HEK293 (cell line): ENCODE measurements around the gene TPGS1.

Experiments
- FEZF1 ChIP-seq: fragments of 450-650 bp; formaldehyde crosslinking; IDR thresholded peaks from 2 replicates; pipeline ENCODE4 v1.5.1; 2016; ENCODE audit warnings: missing biosample characterization, missing genetic modification characterization
- KLF10 ChIP-seq: fragments of 450-650 bp; IDR thresholded peaks from 2 replicates; pipeline ENCODE4 v1.5.1; 2018; ENCODE audit warnings: missing biosample characterization, mild to moderate bottlenecking, missing genetic modification characterization
- ZBTB7A ChIP-seq: fragments of 450-650 bp; formaldehyde crosslinking; IDR thresholded peaks from 2 replicates; pipeline ENCODE4 v1.5.1; 2016; ENCODE audit warnings: low read depth, missing biosample characterization, missing genetic modification characterization
- ZNF174 ChIP-seq: fragments of 450-650 bp; formaldehyde crosslinking; IDR thresholded peaks from 2 replicates; pipeline ENCODE4 v1.5.0; 2017; ENCODE audit warnings: missing biosample characterization, mild to moderate bottlenecking, missing genetic modification characterization
- ZNF202 ChIP-seq: fragments of 450-650 bp; formaldehyde crosslinking; IDR thresholded peaks from 2 replicates; pipeline ENCODE4 v1.5.1; 2016; ENCODE audit warnings: missing biosample characterization, missing genetic modification characterization, borderline replicate concordance
- ZNF274 ChIP-seq, 2 experiments: fragments of 200-500 bp in 1 of 2; fragments of 450-650 bp in 1 of 2; sonication (Bioruptor generic) in 1 of 2; formaldehyde crosslinking in 1 of 2; IDR thresholded peaks; 2 replicates each; pipeline versions ENCODE4 v1.5.1 to v1.6.1; 2014 to 2016; ENCODE audit warnings: borderline replicate concordance in 1 of 2, inconsistent platforms in 1 of 2, low read length in 1 of 2, missing biosample characterization in 1 of 2, missing genetic modification characterization in 1 of 2
- ZNF341 ChIP-seq: fragments of 450-650 bp; formaldehyde crosslinking; IDR thresholded peaks from 2 replicates; pipeline ENCODE4; 2016; ENCODE audit warnings: low read depth, missing biosample characterization, missing genetic modification characterization
- TF ChIP-seq, protein P1 (sequence below): fragments of 450-650 bp; formaldehyde crosslinking; IDR thresholded peaks from 2 replicates; pipeline ENCODE4 v1.5.1; 2016; ENCODE audit warnings: missing biosample characterization, missing genetic modification characterization
- TF ChIP-seq, protein P2 (sequence below): fragments of 450-650 bp; formaldehyde crosslinking; IDR thresholded peaks from 2 replicates; pipeline ENCODE4 v1.5.1; 2016; ENCODE audit warnings: missing biosample characterization, missing genetic modification characterization
- TF ChIP-seq, protein P3 (sequence below): fragments of 450-650 bp; formaldehyde crosslinking; IDR thresholded peaks from 2 replicates; pipeline ENCODE4 v1.5.1; 2016; ENCODE audit warnings: missing biosample characterization, missing genetic modification characterization
- TF ChIP-seq, protein P4 (sequence below): fragments of 450-650 bp; formaldehyde crosslinking; IDR thresholded peaks from 2 replicates; pipeline ENCODE4 v1.5.1; 2016; ENCODE audit warnings: missing biosample characterization, missing genetic modification characterization, borderline replicate concordance
- TF ChIP-seq, protein P5 (sequence below): fragments of 450-650 bp; IDR thresholded peaks from 2 replicates; pipeline ENCODE4 v1.5.1; 2018; ENCODE audit warnings: missing biosample characterization, mild to moderate bottlenecking, missing genetic modification characterization

DNA sequence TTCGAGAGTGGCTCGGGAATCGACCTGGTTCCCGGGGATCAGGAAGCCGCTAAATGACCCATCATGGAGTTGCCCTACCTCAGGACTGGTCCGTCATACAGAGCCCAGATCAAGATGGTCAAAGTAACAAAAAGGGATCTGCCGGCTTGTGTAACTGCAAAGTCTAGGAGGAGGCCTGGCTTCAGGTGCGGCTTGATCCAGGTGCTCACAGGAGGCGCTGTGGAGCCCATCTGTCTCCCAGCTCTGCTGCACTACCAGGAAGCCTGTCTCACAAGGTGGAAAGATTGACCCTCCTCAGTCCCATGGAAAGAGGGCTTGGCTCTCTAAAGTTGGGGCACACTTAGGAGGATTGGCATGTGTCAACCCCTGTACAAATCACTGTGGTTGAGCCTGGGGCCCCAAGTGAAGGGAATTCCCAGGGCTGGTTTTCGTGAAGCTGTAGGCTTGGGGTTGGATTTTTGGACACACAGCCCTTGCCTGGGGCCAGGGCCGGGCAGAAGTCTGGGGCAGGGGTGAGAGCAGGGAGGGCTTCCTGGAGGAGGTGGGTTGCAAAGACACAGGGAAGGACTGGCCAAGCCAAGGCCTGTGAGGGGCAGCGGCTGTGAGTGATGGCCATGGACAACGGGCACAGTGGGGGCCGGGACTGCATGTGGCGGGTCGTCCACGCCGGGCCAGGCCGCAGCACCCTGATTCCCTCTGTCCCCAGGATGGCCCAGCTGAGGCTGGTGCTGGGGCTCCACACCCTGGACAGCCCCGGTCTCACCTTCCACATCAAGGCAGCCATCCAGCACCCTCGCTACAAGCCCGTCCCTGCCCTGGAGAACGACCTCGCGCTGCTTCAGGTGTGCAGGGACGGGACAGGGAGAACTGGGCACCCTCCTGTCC lies 40.8 kb downstream of the TPGS1 start:
- TF ChIP-seq ZNF341 = no peak
- TF ChIP-seq ZNF174 = no peak
- TF ChIP-seq, protein P1, sequence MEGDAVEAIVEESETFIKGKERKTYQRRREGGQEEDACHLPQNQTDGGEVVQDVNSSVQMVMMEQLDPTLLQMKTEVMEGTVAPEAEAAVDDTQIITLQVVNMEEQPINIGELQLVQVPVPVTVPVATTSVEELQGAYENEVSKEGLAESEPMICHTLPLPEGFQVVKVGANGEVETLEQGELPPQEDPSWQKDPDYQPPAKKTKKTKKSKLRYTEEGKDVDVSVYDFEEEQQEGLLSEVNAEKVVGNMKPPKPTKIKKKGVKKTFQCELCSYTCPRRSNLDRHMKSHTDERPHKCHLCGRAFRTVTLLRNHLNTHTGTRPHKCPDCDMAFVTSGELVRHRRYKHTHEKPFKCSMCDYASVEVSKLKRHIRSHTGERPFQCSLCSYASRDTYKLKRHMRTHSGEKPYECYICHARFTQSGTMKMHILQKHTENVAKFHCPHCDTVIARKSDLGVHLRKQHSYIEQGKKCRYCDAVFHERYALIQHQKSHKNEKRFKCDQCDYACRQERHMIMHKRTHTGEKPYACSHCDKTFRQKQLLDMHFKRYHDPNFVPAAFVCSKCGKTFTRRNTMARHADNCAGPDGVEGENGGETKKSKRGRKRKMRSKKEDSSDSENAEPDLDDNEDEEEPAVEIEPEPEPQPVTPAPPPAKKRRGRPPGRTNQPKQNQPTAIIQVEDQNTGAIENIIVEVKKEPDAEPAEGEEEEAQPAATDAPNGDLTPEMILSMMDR (tag by site-specific recombination) = no peak
- TF ChIP-seq ZNF274 (IDR thresholded peaks at IDR 0.05; ENCODE audit: low read length) = no peak
- no peak for TF ChIP-seq ZNF274 (tag by site-specific recombination; IDR thresholded peaks at IDR 0.05; ENCODE audit: borderline replicate concordance)
- TF ChIP-seq ZNF202 (tag by site-specific recombination) = no peak
- TF ChIP-seq, protein P2, sequence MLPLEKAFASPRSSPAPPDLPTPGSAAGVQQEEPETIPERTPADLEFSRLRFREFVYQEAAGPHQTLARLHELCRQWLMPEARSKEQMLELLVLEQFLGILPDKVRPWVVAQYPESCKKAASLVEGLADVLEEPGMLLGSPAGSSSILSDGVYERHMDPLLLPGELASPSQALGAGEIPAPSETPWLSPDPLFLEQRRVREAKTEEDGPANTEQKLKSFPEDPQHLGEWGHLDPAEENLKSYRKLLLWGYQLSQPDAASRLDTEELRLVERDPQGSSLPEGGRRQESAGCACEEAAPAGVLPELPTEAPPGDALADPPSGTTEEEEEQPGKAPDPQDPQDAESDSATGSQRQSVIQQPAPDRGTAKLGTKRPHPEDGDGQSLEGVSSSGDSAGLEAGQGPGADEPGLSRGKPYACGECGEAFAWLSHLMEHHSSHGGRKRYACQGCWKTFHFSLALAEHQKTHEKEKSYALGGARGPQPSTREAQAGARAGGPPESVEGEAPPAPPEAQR = no peak
- TF ChIP-seq, protein P3, sequence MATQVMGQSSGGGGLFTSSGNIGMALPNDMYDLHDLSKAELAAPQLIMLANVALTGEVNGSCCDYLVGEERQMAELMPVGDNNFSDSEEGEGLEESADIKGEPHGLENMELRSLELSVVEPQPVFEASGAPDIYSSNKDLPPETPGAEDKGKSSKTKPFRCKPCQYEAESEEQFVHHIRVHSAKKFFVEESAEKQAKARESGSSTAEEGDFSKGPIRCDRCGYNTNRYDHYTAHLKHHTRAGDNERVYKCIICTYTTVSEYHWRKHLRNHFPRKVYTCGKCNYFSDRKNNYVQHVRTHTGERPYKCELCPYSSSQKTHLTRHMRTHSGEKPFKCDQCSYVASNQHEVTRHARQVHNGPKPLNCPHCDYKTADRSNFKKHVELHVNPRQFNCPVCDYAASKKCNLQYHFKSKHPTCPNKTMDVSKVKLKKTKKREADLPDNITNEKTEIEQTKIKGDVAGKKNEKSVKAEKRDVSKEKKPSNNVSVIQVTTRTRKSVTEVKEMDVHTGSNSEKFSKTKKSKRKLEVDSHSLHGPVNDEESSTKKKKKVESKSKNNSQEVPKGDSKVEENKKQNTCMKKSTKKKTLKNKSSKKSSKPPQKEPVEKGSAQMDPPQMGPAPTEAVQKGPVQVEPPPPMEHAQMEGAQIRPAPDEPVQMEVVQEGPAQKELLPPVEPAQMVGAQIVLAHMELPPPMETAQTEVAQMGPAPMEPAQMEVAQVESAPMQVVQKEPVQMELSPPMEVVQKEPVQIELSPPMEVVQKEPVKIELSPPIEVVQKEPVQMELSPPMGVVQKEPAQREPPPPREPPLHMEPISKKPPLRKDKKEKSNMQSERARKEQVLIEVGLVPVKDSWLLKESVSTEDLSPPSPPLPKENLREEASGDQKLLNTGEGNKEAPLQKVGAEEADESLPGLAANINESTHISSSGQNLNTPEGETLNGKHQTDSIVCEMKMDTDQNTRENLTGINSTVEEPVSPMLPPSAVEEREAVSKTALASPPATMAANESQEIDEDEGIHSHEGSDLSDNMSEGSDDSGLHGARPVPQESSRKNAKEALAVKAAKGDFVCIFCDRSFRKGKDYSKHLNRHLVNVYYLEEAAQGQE (tag by site-specific recombination) = no peak
- TF ChIP-seq FEZF1 = no peak
- TF ChIP-seq, protein P4, sequence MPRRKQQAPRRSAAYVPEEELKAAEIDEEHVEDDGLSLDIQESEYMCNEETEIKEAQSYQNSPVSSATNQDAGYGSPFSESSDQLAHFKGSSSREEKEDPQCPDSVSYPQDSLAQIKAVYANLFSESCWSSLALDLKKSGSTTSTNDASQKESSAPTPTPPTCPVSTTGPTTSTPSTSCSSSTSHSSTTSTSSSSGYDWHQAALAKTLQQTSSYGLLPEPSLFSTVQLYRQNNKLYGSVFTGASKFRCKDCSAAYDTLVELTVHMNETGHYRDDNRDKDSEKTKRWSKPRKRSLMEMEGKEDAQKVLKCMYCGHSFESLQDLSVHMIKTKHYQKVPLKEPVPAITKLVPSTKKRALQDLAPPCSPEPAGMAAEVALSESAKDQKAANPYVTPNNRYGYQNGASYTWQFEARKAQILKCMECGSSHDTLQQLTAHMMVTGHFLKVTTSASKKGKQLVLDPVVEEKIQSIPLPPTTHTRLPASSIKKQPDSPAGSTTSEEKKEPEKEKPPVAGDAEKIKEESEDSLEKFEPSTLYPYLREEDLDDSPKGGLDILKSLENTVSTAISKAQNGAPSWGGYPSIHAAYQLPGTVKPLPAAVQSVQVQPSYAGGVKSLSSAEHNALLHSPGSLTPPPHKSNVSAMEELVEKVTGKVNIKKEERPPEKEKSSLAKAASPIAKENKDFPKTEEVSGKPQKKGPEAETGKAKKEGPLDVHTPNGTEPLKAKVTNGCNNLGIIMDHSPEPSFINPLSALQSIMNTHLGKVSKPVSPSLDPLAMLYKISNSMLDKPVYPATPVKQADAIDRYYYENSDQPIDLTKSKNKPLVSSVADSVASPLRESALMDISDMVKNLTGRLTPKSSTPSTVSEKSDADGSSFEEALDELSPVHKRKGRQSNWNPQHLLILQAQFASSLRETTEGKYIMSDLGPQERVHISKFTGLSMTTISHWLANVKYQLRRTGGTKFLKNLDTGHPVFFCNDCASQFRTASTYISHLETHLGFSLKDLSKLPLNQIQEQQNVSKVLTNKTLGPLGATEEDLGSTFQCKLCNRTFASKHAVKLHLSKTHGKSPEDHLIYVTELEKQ (tag by site-specific recombination) = no peak
- TF ChIP-seq, protein P5, sequence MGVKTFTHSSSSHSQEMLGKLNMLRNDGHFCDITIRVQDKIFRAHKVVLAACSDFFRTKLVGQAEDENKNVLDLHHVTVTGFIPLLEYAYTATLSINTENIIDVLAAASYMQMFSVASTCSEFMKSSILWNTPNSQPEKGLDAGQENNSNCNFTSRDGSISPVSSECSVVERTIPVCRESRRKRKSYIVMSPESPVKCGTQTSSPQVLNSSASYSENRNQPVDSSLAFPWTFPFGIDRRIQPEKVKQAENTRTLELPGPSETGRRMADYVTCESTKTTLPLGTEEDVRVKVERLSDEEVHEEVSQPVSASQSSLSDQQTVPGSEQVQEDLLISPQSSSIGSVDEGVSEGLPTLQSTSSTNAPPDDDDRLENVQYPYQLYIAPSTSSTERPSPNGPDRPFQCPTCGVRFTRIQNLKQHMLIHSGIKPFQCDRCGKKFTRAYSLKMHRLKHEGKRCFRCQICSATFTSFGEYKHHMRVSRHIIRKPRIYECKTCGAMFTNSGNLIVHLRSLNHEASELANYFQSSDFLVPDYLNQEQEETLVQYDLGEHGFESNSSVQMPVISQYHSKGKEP = no peak
- no peak for TF ChIP-seq KLF10 (tag by site-specific recombination)
- TF ChIP-seq ZBTB7A (tag by site-specific recombination) = no peak
